SW480 (cell line): ENCODE data around the gene PRDM7.
"Not testable (repeated sequence)": the region's sequence is repeated elsewhere in the genome, so short reads cannot be mapped to it uniquely, and the experiment has no call there.

ENCODE experiments used
- DNase-seq: peaks from one replicate; pipeline ENCODE4 v3.0.0-alpha.2; 2016; ENCODE audit warnings: low spot score

PRDM7 gene

GRCh38 chr16:90077240-90077756, at the start of gene PRDM7:
Gene PRDM7 (minus strand): TSS chr16:90077331. CDS start chr16:90075910, 1,421 bp downstream.
- peak; percentile 96 for DNase-seq

- DNase-seq: not testable (repeated sequence)
Measured at GRCh38 chr16:90121846-90122245, 44.7 kb upstream of the PRDM7 start.

GRCh38 chr16:90107617-90108016, 30.5 kb upstream of the PRDM7 start:
- not testable (repeated sequence) for DNase-seq

GRCh38 chr16:90107060-90107459, 29.9 kb upstream of the PRDM7 start:
- DNase-seq: not testable (repeated sequence)

- DNase-seq: not testable (repeated sequence)
Measured at GRCh38 chr16:90106271-90106670, 29.1 kb upstream of the PRDM7 start.

GRCh38 chr16:90104725-90105124, 27.6 kb upstream of the PRDM7 start:
- not testable (repeated sequence) for DNase-seq

- not testable (repeated sequence) for DNase-seq
Measured at GRCh38 chr16:90102086-90102884, 25.2 kb upstream of the PRDM7 start.

- not testable (repeated sequence) for DNase-seq
Measured at GRCh38 chr16:90101332-90101731, 24.2 kb upstream of the PRDM7 start.

GRCh38 chr16:90100790-90101189, 23.7 kb upstream of the PRDM7 start:
- DNase-seq: not testable (repeated sequence)

GRCh38 chr16:90100229-90100628, 23.1 kb upstream of the PRDM7 start:
- DNase-seq: not testable (repeated sequence)

GRCh38 chr16:90098936-90099335, 21.8 kb upstream of the PRDM7 start:
- DNase-seq: not testable (repeated sequence)

GRCh38 chr16:90097010-90097684, 20.0 kb upstream of the PRDM7 start:
- DNase-seq: not testable (repeated sequence)

GRCh38 chr16:90094791-90095190, 17.7 kb upstream of the PRDM7 start:
- not testable (repeated sequence) for DNase-seq

- DNase-seq: not testable (repeated sequence)
Measured at GRCh38 chr16:90094296-90094695, 17.2 kb upstream of the PRDM7 start.

GRCh38 chr16:90093799-90094198, 16.7 kb upstream of the PRDM7 start:
- not testable (repeated sequence) for DNase-seq

GRCh38 chr16:90092781-90093180, 15.7 kb upstream of the PRDM7 start:
- DNase-seq: not testable (repeated sequence)

GRCh38 chr16:90084215-90084950, 7.3 kb upstream of the PRDM7 start:
- DNase-seq: no peak

GRCh38 chr16:90083139-90083538, 6.0 kb upstream of the PRDM7 start:
- DNase-seq: no peak

GRCh38 chr16:90081606-90081970, 4.5 kb upstream of the PRDM7 start:
- DNase-seq: no peak

GRCh38 chr16:90078579-90078895, 1.4 kb upstream of the PRDM7 start:
- DNase-seq: no peak

GRCh38 chr16:90077757-90078578, 837 bp upstream of the PRDM7 start:
- peak; percentile 50 for DNase-seq
